Medulla oblongata (tissue), 1 donor: ENCODE measurements around the gene SOX13.
A peak's percentile ranks its signal among the peaks of the same experiment; 100 is the strongest.

ENCODE experiments used
- DNase-seq: peaks from one replicate; pipeline ENCODE4 v3.0.0-alpha.2; 2015; ENCODE audit errors: extremely low spot score

The SOX13 gene

GRCh38 chr1:204065174-204065985 lies 7.5 kb upstream of the SOX13 start:
- DNase-seq = peak; percentile 93

- no peak for DNase-seq
These were observed 7.0 kb upstream of the SOX13 start for GRCh38 chr1:204065986-204066300.

- no peak for DNase-seq
These were observed 5.0 kb upstream of the SOX13 start for GRCh38 chr1:204067935-204068334.

GRCh38 chr1:204069887-204070286 lies 3.0 kb upstream of the SOX13 start:
- no peak for DNase-seq

GRCh38 chr1:204070895-204071294 lies 2.0 kb upstream of the SOX13 start:
- DNase-seq = no peak

- peak; percentile 44 for DNase-seq
These were observed 940 bp downstream of the SOX13 start for GRCh38 chr1:204073837-204074273.

- peak; percentile 52 for DNase-seq
These were observed 1.6 kb downstream of the SOX13 start for GRCh38 chr1:204074274-204075138.

- no peak for DNase-seq
These were observed 2.2 kb downstream of the SOX13 start for GRCh38 chr1:204075139-204075521.

- no peak for DNase-seq
These were observed 3.3 kb downstream of the SOX13 start for GRCh38 chr1:204075890-204076846.

- DNase-seq = no peak
These were observed 4.0 kb downstream of the SOX13 start for GRCh38 chr1:204076891-204077290.

GRCh38 chr1:204077979-204078696 lies 5.2 kb downstream of the SOX13 start:
- DNase-seq = peak; percentile 63

- DNase-seq = no peak
These were observed 6.7 kb downstream of the SOX13 start for GRCh38 chr1:204079608-204079999.

GRCh38 chr1:204080163-204080903 lies 7.4 kb downstream of the SOX13 start:
- peak; percentile 33 for DNase-seq

- DNase-seq = peak; percentile 2
These were observed 8.4 kb downstream of the SOX13 start for GRCh38 chr1:204081164-204081790.

GRCh38 chr1:204081791-204082513 lies 9.0 kb downstream of the SOX13 start:
- DNase-seq = no peak

GRCh38 chr1:204083491-204083890 lies 10.6 kb downstream of the SOX13 start:
- no peak for DNase-seq

- peak; percentile 72 for DNase-seq
These were observed 11.4 kb downstream of the SOX13 start for GRCh38 chr1:204084247-204084772.

GRCh38 chr1:204085876-204086275 lies 13.0 kb downstream of the SOX13 start:
- no peak for DNase-seq
